NCI-H2029 (cell line): Measurements from ENCODE around the gene JARID2.
A peak's percentile ranks its signal among the peaks of the same experiment; 100 is the strongest.

Source experiments
- DNase-seq: peaks from one replicate; lab custom pipeline; 2025; lab: John Stamatoyannopoulos, UW

JARID2 gene

GRCh38 chr6:15470746-15471145, 224.9 kb downstream of the JARID2 start:
- DNase-seq = no peak

GRCh38 chr6:15472621-15473020, 226.8 kb downstream of the JARID2 start:
- no peak for DNase-seq

GRCh38 chr6:15473174-15473573, 227.3 kb downstream of the JARID2 start:
- DNase-seq = no peak

- peak; percentile 69 for DNase-seq
These were observed 227.9 kb downstream of the JARID2 start for GRCh38 chr6:15473741-15474161.

GRCh38 chr6:15474196-15474595, 228.3 kb downstream of the JARID2 start:
- no peak for DNase-seq

- no peak for DNase-seq
These were observed 229.4 kb downstream of the JARID2 start for GRCh38 chr6:15475261-15475660.

- no peak for DNase-seq
These were observed 230.0 kb downstream of the JARID2 start for GRCh38 chr6:15475872-15476271.

- DNase-seq = no peak
These were observed 230.9 kb downstream of the JARID2 start for GRCh38 chr6:15476631-15477380.

GRCh38 chr6:15477746-15478145, 231.9 kb downstream of the JARID2 start:
- DNase-seq = no peak

- DNase-seq = no peak
These were observed 233.9 kb downstream of the JARID2 start for GRCh38 chr6:15479761-15480160.

- DNase-seq = no peak
These were observed 234.7 kb downstream of the JARID2 start for GRCh38 chr6:15480525-15480924.

GRCh38 chr6:15481390-15482291, 235.8 kb downstream of the JARID2 start:
- DNase-seq = no peak

GRCh38 chr6:15483060-15483459, 237.2 kb downstream of the JARID2 start:
- DNase-seq = no peak

- no peak for DNase-seq
These were observed 238.3 kb downstream of the JARID2 start for GRCh38 chr6:15484140-15484539.

- no peak for DNase-seq
These were observed 239.0 kb downstream of the JARID2 start for GRCh38 chr6:15484821-15485220.

GRCh38 chr6:15485936-15486335, 240.1 kb downstream of the JARID2 start:
- no peak for DNase-seq

- DNase-seq = no peak
These were observed 241.4 kb downstream of the JARID2 start for GRCh38 chr6:15487262-15487661.

- no peak for DNase-seq
These were observed 243.5 kb downstream of the JARID2 start for GRCh38 chr6:15489261-15489962.

GRCh38 chr6:15490242-15491100, 244.6 kb downstream of the JARID2 start:
- no peak for DNase-seq

- peak; percentile 48 for DNase-seq
These were observed 245.6 kb downstream of the JARID2 start for GRCh38 chr6:15491255-15491985.

- no peak for DNase-seq
These were observed 246.1 kb downstream of the JARID2 start for GRCh38 chr6:15491986-15492269.
